HG02759 (cell line): Measurements from ENCODE around the gene SAA2.

Source experiments
- ATAC-seq: cut with Tn5 transposase; IDR thresholded peaks from one replicate; pipeline ENCODE4 v1.9.1; 2021; ENCODE audit warnings: mild to moderate bottlenecking, moderate library complexity; ENCODE audit not compliant: unreplicated experiment

Gene SAA2

GRCh38 chr11:18253233-18253632, 4.8 kb upstream of the SAA2 start:
- ATAC-seq = no peak

- ATAC-seq = peak; percentile 14
Measured at GRCh38 chr11:18247191-18247581, 1.3 kb downstream of the SAA2 start.

GRCh38 chr11:18246379-18247190, 1.9 kb downstream of the SAA2 start:
- peak; percentile 71 for ATAC-seq

- ATAC-seq = no peak
Measured at GRCh38 chr11:18245396-18245795, 3.1 kb downstream of the SAA2 start.

- no peak for ATAC-seq
Measured at GRCh38 chr11:18243783-18244362, 4.6 kb downstream of the SAA2 start.

GRCh38 chr11:18239655-18240054, 8.8 kb downstream of the SAA2 start:
- no peak for ATAC-seq

GRCh38 chr11:18236664-18237356, 11.7 kb downstream of the SAA2 start, which contains the start of gene SAA4:
SAA4 (minus strand) TSS chr11:18236802; CDS start chr11:18235926, 876 bp downstream.
- no peak for ATAC-seq

- no peak for ATAC-seq
Measured at GRCh38 chr11:18235394-18236334, 12.8 kb downstream of the SAA2 start.

- no peak for ATAC-seq
Measured at GRCh38 chr11:18233912-18234311, 14.6 kb downstream of the SAA2 start.

- ATAC-seq = no peak
Measured at GRCh38 chr11:18230859-18231258, 17.6 kb downstream of the SAA2 start.

GRCh38 chr11:18229501-18229900, 19.0 kb downstream of the SAA2 start:
- ATAC-seq = peak; percentile 92

GRCh38 chr11:18225913-18226312, 22.6 kb downstream of the SAA2 start:
- peak; percentile 40 for ATAC-seq

- no peak for ATAC-seq
Measured at GRCh38 chr11:18223591-18224387, 24.7 kb downstream of the SAA2 start.

- no peak for ATAC-seq
Measured at GRCh38 chr11:18222814-18223421, 25.6 kb downstream of the SAA2 start.

- ATAC-seq = no peak
Measured at GRCh38 chr11:18221274-18221876, 27.1 kb downstream of the SAA2 start.

GRCh38 chr11:18209058-18209457, 39.4 kb downstream of the SAA2 start:
- ATAC-seq = no peak

GRCh38 chr11:18204771-18205170, 43.7 kb downstream of the SAA2 start:
- ATAC-seq = no peak

- no peak for ATAC-seq
Measured at GRCh38 chr11:18204220-18204619, 44.2 kb downstream of the SAA2 start.

- ATAC-seq = peak; percentile 45
Measured at GRCh38 chr11:18203723-18204122, 44.7 kb downstream of the SAA2 start.
